GM18505 (cell line): ENCODE data around the gene RAB4A.

Experiments
- ATAC-seq: cut with Tn5 transposase; IDR thresholded peaks from one replicate; pipeline ENCODE4 v1.9.1; 2021; ENCODE audit not compliant: unreplicated experiment
- POLR2A ChIP-seq: IDR thresholded peaks from 4 replicates; pipeline ENCODE4 v1.6.1; 2011; ENCODE audit warnings: borderline replicate concordance; ENCODE audit not compliant: insufficient read depth, insufficient read length; ENCODE audit errors: extremely low read depth

The RAB4A gene, protein sequence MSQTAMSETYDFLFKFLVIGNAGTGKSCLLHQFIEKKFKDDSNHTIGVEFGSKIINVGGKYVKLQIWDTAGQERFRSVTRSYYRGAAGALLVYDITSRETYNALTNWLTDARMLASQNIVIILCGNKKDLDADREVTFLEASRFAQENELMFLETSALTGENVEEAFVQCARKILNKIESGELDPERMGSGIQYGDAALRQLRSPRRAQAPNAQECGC

DNA sequence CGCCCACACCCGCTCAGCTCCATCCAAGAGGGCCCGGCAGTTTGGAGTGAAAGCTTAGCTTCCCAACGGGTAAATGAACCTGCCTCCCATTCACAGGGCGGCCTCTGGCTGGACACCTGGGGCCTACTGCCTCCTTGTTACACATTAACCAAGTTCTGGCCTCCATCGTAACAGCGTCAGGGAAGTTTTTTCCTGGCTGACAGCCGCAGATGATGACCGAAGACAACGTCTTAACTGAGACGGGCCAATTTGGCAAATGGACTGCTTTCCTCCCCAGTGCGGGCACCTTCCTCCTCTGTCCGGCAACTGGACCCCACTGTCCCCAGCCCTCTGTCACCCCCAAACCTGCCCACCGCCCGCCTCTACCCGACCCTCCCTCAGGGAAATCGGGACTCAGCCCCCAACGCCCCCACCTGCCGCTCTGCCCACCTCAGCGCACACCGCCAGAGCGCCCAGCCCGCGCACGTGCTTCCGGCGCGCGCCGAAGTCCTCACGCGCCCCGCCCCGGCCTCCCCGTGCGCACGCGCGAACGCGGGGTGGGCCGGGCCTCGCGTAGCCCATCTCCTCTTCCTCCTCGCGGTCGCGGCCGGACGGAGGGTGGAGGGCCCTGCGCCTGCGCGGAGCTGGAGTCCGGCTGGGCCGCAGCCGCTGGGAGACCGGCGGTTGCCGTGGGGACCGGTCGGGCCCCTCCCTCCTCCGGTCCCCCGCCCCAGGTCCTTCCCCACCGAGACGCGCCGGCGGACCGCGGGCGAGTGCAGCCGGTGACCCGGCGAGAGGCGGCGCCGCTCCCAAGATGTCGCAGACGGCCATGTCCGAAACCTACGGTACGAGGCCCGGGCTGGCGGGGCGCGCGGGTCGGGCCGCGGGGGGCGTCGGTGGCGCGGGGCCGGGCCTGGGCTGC, at the start of gene RAB4A:
Gene RAB4A (plus strand): TSS at position 565 of the 901 bp plus-strand sequence. CDS start 229 bp downstream, at position 794.
- peak; percentile 88 for ATAC-seq

DNA sequence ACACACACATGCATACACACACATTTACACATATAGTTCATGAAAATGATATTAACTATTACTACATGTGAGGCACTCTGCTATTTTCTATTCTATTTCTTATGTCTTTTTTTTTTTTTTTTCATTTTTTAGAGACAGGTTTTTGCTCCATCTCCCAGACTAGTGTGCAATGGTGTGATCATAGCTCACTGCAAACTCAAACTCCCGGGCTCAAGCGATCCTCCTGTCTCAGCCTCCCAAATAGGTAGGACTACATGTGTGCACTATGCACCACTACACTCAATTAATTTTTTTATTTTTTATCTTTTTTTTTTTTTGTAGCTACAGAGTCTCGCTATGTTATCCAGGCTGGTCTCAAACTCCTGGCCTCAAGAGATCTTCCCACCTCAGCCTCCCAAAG, 48.8 kb upstream of the RAB4A start:
- no peak for TF ChIP-seq POLR2A
- no peak for ATAC-seq

More for the DNA sequence above, at the start of gene RAB4A:
- TF ChIP-seq POLR2A: peak; percentile 82

DNA sequence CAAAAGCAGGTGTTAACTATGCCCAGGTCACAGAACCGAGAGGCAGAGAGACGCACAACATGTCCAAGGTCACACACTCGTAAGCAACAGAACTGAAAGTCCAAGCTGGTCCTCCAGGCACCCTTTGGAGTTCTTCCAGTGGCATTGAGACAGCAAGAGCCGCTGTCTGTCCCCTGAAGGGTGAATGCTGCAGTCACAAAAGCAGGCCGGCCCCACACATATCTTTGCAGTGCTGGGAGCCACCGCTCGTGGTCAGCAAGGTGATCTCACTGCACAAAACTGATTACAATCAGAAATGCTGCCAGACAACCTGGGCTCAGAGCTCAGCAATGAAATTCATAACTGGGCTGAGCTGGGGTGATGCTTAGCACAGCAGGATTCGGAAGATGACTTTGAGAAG, 47.4 kb upstream of the RAB4A start:
- no peak for TF ChIP-seq POLR2A
- ATAC-seq: no peak

- TF ChIP-seq POLR2A: no peak
- ATAC-seq: no peak
Measured at GRCh38 chr1:229224308-229224707, 46.6 kb upstream of the RAB4A start.

GRCh38 chr1:229225331-229225782, 45.6 kb upstream of the RAB4A start:
- no peak for TF ChIP-seq POLR2A
- ATAC-seq: no peak

- ATAC-seq: no peak
- TF ChIP-seq POLR2A: no peak
Measured at GRCh38 chr1:229226796-229227195, 44.1 kb upstream of the RAB4A start.

DNA sequence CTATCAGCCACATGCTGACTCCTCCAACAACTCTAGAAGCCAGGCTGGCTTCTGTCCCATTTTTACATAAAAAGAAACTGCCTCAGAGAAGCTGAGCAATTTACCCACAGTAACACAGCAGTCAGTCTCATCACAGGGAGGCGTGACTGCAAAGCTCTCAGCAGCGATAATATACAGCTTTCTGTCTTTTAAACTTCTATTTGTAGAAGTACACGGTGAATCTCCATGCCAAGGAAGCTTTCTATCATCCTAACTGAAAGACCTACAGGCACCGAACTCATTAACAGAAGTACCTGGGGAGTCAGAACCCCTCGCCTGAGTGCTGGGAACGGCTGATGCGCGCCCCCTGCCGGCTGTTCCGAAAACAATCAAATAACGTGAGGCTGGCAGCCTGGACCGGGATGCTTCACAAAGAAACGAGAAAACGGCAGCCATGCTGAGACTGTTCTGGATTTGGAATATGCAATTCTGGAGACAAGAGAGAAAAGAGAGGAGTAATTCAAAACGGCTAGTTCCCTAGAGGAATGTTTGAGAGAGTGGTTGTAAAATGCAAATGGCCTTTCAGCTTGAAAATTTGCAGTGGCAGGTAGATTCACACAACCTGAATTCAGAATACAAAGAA, 43.5 kb upstream of the RAB4A start:
- no peak for TF ChIP-seq POLR2A
- no peak for ATAC-seq

- no peak for TF ChIP-seq POLR2A
- no peak for ATAC-seq
Measured at GRCh38 chr1:229228522-229228921, 42.4 kb upstream of the RAB4A start.

DNA sequence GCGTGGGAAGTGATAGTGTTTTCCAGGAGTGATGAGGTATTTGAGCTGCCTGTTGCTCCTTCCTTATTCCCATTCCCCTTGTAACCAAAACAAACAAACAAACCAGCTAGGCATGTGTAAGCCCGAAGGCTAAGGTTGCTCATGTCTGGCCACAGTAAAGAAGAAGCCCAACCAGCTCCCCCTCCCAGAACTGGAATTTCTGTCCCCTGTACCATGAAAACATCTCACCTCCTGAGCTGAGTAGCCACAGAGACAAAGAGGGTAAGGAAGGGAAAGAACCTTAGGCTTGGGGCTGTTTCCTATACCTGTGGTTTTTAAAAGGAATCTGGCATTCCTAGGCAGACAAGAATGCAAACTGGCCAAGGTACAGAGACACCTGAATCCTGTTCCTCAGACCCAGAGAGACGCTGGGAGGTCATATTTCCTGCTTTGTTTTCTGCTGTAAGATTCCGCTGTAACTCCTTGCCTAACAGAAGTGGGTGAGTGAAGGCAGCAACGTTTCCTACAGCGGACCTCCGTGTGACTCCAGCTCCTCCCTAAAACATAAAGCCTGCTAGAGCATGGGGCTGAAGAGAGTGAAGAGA, 41.7 kb upstream of the RAB4A start:
- ATAC-seq: no peak

DNA sequence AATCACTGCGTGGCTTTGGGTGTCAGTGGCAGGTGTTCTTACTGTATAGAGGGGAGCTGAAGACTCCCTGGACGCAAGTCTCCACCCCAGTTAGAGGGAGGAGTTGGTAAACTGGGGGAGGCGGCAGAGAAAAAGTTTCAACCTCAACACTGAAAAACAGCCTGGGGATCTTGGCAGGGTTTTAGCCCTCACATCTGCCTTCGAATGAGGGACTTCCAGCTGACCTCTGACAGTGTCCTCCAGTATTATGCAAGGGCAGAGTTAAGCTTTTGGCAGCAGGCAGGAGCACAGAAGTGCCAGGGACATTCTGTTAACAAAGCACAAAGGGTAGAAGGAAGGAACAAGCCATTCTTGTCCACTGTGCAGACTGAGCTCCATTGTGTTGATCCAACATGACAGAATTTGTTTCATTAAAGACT, 41.2 kb upstream of the RAB4A start:
- TF ChIP-seq POLR2A: no peak
- ATAC-seq: no peak

More for the DNA sequence above, 41.7 kb upstream of the RAB4A start:
- TF ChIP-seq POLR2A: no peak

DNA sequence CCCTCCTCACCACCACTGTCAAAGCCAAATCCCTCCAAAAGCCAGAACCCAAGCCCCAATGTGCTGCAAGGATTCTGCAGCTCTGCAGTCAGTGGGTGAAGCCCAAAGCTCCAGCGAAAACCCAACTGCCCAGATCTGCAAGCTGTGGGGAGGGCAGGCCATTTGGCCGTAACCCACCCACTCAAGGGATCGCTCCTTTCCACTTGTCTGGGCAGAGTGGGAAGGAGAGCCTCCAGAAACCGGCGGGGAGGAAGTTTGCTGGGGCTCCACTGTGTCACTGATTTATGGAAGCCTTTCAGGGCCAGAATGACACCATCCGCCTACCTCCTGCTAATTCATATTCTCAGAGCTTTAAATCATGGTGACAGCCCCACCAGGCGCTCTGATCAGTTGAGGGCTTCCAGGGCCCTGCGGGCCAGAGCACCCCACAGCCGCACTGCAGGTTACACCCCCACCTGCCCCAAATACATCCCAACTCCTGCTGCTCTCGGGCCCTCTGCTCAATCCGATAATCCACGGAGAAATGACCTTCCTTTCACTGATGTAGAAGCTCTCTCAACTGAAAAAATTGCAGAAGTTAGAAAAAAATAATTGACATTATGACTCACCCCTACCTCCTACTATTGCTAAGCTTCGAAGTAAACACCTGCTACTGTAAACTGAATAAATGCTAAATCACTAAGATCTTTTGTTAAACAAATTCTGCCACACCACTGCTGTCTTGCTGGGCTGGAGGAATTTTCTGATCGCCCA, 40.6 kb upstream of the RAB4A start:
- ATAC-seq: peak; percentile 58

GRCh38 chr1:229230893-229231753, 39.8 kb upstream of the RAB4A start:
- no peak for ATAC-seq

More for the DNA sequence above, 40.6 kb upstream of the RAB4A start:
- no peak for TF ChIP-seq POLR2A

DNA sequence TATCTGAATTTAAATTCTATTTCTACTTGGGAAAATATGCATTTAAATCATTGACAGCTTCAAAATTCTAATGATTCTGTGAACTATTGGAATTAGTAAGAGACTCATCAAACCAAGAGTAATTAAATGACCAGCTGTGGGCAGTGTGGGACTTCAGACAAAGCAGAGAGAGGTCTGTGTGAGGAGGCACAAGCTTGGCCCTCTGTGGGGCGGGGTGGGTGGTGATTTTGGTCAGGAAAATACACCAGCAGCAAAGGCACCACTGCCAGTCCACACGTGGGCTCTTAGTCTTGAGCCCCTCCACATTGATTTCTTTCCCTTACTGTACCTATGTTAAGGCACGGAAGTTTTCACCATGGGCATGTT, 39.2 kb upstream of the RAB4A start:
- TF ChIP-seq POLR2A: no peak
- no peak for ATAC-seq

More at GRCh38 chr1:229230893-229231753, 39.8 kb upstream of the RAB4A start:
- TF ChIP-seq POLR2A: no peak
